Measurements from ENCODE around the gene PTOV1. TPM values are rescaled to one million over a fixed set of nuclear protein-coding genes. Genes with fewer than 3 reads are reported as not detected.
A peak's percentile ranks its signal among the peaks of the same experiment; 100 is the strongest.
"Not testable (repeated sequence)": the region's sequence is repeated elsewhere in the genome, so short reads cannot be mapped to it uniquely, and the experiment has no call there.

PTOV1 gene
- total RNA-seq, 1 donor = 26.1 TPM

DNA sequence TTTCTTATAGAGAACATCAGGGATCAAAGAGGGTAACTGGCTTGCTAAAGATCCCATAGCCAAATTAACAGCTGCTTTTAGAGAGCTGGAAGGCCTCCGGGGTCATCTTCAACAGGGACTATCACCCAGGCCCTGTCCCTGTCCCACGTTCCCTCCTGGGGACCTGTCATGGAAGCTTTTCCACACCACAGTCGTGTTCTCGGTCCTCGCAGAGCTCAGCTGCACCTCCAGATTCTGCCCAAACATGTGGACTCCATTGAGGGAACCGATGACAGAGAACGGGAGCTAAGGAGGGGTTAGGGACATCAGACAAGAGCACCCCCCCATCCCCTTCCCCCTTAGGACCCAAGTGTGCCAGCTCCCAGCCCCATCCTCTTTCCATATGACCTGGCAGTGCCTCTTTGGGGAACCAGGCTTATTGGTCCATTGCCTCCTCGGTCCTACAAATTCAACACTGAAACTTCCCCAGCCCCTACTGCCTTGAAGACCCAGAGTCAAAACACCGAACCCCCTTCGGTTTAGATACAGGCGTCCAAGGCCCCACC is 38.4 kb upstream of the PTOV1 start:
- Histone ChIP-seq H3K9me3 (ENCODE audit: low read depth, low read length) (no peaks in the 10 kb centered on the region), H3K4me3 (ENCODE audit: low read length) (peak overlapping the region; percentile 71), H3K27me3 (ENCODE audit: insufficient read depth, low read length) (no peaks in the 10 kb centered on the region), H3K4me1 (ENCODE audit: insufficient read depth, low read length) (peaks cover 34% of the 10 kb centered on the region)

DNA sequence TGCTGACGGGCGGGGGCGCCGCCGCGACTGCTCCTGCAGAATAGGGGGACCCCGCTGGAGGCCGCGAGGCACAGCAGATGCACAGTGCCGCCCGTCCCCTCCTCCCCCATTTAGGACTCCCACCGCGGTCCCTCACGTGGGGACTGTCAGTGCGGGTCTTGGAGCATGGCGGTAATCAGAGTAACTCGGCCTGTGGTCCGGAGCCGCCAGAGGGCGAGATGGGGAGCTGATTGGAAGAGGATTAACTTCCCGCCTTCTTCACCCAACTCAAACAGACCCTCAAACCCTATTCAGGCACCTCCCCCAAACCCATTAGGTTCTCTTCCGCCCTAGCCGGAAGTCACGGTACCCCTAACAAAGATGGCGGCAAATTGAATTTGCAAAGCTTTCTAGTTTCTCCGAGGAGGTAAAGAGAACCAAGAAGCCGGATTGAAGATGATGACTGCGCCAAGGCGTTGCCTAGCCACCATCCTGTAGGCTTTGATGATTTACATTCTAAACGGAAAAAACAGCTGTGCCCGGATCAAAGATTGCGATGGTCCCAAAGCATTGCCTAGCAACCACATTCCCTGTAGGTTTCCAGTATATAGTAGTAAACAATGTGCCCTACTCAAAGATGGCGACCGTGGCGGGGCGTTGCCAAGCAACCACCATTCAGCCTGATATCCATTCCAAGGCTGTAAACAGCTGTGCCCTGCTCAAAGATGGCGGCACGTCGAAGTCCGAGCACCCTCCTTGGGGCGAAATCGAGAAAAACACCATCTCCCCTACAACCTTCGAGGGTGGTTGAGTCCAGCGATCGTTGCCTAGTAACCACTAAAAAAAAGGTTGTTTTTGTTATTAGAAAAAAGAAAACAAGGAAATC is 37.7 kb upstream of the PTOV1 start, which contains the start of gene FUZ:
Gene FUZ, minus strand, starts transcription at position 296 of the 865 bp plus-strand sequence. Its CDS starts 186 bp downstream, at position 110.
- Histone ChIP-seq H3K4me3 (ENCODE audit: low read length) (peak within 1 kb of the TSS; percentile 71), H3K9me3 (ENCODE audit: low read depth, low read length) (no peaks in the 10 kb centered on the region), H3K27me3 (ENCODE audit: insufficient read depth, low read length) (no peaks in the 10 kb centered on the region), H3K4me1 (ENCODE audit: insufficient read depth, low read length) (peaks cover 32% of the 10 kb centered on the region)

DNA sequence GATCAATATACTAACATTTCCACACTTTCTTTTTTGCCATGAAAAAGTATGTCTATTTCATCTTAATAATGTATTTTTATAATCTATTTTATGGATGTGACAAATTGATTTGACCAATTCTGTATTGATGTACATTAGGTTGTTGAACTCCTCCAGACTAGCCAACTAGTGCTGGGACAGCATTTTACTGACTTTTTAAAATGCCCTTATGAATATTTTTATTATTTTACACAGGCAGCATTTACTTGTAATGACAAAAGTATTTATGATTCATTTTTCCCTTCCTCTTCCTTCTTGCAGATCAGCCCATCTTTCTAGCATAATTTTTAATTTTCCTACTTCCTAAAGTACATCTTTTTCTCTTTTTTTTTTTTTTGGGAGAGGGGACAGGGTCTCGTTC is 36.9 kb upstream of the PTOV1 start:
- Histone ChIP-seq H3K9me3 (ENCODE audit: low read depth, low read length) (no peaks in the 10 kb centered on the region), H3K4me1 (ENCODE audit: insufficient read depth, low read length) (peaks cover 35% of the 10 kb centered on the region), H3K27me3 (ENCODE audit: insufficient read depth, low read length) (no peaks in the 10 kb centered on the region), H3K4me3 (ENCODE audit: low read length) (no peak overlapping the region)

DNA sequence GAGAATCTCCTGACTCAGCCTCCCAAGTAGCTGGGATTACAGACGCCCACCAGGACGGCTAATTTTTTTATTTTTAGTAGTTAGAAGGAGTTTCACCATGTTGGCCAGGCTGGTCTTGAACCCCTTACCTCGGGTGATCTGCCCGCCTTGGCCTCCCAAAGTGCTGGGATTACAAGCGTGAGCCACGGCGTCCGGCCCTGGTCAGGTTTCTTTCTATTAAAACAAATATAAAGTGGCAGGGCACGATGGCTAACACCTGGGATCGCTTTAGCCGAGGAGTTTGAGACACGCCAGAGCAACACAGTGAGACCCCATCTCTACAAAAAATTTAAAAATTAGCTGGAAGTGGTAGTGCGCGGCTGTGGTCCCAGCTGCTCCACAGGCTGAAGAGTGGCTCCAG is 34.4 kb upstream of the PTOV1 start:
- no peak overlapping the region for H3K4me3 ChIP-seq (ENCODE audit: low read length)
- H3K9me3 ChIP-seq (ENCODE audit: low read depth, low read length) = no peaks in the 10 kb centered on the region
- H3K4me1 ChIP-seq (ENCODE audit: insufficient read depth, low read length) = peaks cover 31% of the 10 kb centered on the region
- no peaks in the 10 kb centered on the region for H3K27me3 ChIP-seq (ENCODE audit: insufficient read depth, low read length)

DNA sequence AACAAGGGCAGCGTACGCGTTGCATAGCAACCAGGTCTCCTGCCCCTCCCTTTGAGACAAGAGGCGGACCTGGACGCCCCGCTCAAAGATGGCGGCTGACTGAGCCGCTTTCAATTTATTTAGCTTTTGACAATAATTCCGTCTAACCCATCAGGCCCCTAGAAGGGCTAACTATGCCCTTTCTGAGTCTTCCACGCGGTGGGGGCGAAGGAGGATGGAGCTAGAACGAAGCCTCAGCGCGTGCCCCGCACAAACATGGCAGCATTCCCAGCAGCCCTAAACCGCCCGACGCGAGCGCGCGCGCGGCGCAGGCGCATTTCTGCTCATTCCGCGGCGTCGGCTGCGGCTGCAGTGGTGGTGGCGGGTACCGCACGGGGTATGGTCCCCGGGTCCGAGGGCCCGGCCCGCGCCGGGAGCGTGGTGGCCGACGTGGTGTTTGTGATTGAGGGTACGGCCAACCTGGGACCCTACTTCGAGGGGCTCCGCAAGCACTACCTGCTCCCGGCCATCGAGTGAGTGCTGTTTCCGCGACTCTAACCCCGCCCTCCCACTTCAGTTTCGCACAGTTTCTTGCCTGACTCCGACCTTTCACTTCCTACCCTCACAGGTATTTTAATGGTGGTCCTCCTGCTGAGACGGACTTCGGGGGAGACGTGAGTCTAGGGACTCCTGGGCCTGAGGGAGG is 32.9 kb upstream of the PTOV1 start, which contains the start of gene MED25:
Gene MED25, plus strand, starts transcription at position 326 of the 685 bp plus-strand sequence. Its CDS starts 53 bp downstream, at position 379.
- Histone ChIP-seq H3K4me3 (ENCODE audit: low read length) (peak within 1 kb of the TSS; percentile 75), H3K4me1 (ENCODE audit: insufficient read depth, low read length) (peaks cover 23% of the 10 kb centered on the region), H3K9me3 (ENCODE audit: low read depth, low read length) (no peaks in the 10 kb centered on the region), H3K27me3 (ENCODE audit: insufficient read depth, low read length) (no peaks in the 10 kb centered on the region)

DNA sequence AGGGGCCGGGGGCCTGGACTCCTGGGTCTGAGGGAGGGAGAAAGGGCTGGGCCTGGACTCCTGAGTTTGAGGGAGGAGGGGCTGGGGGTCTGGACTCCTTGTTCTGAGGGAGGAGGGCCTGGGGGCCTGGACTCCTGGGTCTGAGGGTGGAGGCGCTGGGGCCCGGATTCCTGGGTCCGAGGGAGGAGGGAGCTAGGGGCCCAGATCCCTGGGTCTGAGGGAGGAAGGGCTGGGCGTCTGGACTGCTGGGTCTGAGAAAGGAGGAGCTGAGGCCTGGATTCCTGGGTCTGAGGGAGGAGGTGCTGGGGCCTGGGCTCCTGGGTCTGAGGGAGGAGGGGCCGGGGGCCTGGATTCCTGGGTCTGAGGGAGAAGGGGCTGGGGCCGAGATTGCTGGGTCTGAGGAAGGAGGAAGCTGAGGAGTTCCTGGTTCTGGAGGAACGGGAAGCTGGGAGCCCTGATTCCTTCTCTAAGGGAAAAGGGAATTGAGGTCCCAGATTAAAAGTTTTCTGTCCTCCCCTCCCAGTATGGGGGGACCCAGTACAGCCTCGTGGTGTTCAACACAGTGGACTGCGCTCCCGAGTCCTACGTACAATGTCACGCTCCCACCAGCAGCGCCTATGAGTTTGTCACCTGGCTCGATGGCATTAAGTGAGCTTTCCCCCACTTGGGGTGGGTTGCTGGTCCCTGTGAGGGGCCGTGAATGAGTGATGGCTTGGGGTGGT is 32.1 kb upstream of the PTOV1 start:
- H3K4me3 ChIP-seq (ENCODE audit: low read length) = peak overlapping the region; percentile 75
- no peaks in the 10 kb centered on the region for H3K9me3 ChIP-seq (ENCODE audit: low read depth, low read length)
- H3K27me3 ChIP-seq (ENCODE audit: insufficient read depth, low read length) = no peaks in the 10 kb centered on the region
- H3K4me1 ChIP-seq (ENCODE audit: insufficient read depth, low read length) = peaks cover 23% of the 10 kb centered on the region

DNA sequence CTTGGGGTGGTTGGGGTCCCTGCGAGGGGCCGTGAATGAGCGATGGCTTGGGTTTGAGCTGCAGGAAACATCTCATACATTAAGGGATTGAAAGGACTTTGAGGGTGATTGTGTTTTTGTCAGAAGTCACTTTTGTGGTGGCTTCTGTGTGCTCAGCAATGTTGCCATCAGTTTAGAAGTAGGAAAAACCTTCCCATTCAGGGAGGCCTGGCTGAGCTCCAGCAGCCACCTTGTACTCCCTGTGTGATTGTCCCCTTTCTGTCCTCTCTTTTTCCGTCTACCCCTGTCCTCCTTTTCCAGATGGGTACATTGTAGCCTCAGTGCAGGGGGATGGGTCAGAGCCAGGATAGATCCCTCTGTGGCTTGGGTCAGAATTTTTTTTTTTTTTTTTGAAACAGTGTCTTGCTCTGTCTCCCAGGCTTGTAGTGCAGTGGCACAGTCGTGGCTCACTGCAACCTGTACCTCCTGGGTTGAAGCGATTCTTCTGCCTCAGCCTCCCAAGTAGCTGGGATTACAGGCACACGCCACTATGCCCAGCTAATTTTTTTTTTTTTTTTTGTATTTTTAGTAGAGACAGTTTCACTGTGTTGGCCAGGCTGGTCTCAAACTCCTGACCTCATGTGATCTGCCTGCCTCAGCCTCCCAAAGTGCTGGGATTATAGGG is 31.4 kb upstream of the PTOV1 start:
- H3K9me3 ChIP-seq (ENCODE audit: low read depth, low read length); H3K4me3 ChIP-seq (ENCODE audit: low read length); H3K27me3 ChIP-seq (ENCODE audit: insufficient read depth, low read length): not testable (repeated sequence)
- peaks cover 23% of the 10 kb centered on the region for H3K4me1 ChIP-seq (ENCODE audit: insufficient read depth, low read length)

DNA sequence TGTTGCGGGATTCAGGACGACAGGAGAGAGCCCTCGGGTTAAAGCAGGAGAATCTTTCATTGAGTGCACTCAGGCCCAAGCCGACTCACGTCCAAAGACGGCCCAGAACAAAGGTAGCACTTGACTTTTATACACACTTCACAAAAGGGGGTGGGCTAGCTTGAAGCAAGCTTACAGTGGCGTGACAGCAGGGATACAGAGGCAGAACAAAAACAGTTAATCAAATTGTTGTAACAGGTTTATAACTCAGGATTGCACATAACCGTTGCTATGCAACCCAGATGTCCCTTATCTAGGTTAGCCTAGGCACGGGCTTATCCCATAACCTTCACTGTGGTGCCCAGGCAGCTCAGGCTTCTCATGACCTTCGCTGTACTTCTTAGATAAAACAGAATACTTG is 30.8 kb upstream of the PTOV1 start:
- Histone ChIP-seq H3K9me3 (ENCODE audit: low read depth, low read length) (no peaks in the 10 kb centered on the region), H3K27me3 (ENCODE audit: insufficient read depth, low read length) (no peaks in the 10 kb centered on the region), H3K4me1 (ENCODE audit: insufficient read depth, low read length) (peaks cover 23% of the 10 kb centered on the region), H3K4me3 (ENCODE audit: low read length) (no peak overlapping the region)

DNA sequence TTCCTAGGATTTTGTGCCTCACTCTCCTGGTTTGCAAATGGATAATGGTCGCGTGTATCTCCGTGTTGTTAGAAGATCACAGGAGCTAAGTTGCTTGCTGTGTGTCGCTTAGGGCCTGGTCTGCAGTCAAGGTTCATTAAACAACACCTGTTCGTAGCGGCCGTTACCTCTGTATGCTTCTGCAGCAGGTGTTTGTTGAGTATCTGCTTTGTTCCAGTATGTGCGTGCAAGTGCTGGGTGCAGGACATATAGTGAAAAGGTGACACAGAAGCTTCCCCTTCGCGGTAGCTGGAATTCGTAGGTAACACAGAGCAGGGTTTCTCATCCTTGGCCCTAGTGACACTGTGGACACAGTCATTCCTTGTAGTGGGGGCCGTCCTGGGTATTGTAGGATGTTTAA is 27.5 kb upstream of the PTOV1 start:
- Histone ChIP-seq H3K4me1 (ENCODE audit: insufficient read depth, low read length) (peaks cover 13% of the 10 kb centered on the region), H3K27me3 (ENCODE audit: insufficient read depth, low read length) (no peaks in the 10 kb centered on the region), H3K4me3 (ENCODE audit: low read length) (no peak overlapping the region), H3K9me3 (ENCODE audit: low read depth, low read length) (no peaks in the 10 kb centered on the region)

DNA sequence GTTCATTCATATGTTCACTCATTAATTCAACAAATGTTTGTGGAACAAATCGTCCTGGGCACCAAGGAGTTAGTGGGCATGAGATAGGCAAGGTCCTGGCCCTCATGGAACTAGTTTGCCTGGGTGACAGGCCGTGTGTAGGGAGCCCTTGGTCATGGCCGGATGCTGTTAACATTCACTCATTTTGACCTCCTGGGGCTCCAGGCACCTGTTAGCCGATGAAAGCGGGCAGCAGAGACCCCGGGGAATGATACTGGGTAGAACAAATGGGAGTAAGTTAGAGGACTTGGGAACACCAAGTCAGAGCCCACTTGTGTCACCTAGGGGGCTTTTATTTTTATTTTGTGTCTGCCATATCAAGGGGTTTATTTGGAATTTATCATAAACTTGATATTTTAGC is 26.3 kb upstream of the PTOV1 start:
- Histone ChIP-seq H3K4me3 (ENCODE audit: low read length) (no peak overlapping the region), H3K4me1 (ENCODE audit: insufficient read depth, low read length) (peaks cover under 1% of the 10 kb centered on the region), H3K9me3 (ENCODE audit: low read depth, low read length) (no peaks in the 10 kb centered on the region), H3K27me3 (ENCODE audit: insufficient read depth, low read length) (no peaks in the 10 kb centered on the region)

DNA sequence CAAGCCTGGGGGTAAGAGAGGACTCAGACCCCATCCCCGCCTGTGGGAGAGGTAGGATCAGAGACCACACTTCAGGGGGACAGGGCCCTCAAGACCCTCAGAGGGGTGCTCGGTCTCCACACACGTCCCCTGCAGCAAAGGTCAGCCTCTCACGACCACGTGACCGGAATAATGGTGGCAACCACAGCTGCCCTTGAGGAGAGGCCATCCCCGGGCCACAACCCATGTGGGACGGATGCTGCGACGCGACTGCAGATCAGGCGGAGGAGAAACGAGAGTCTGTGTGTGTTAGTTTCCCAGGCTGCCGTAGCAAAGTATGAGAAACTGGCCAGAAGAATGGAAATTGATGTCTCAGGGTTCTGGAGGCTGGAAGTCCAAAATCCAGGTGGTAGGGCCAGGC is 23.9 kb upstream of the PTOV1 start:
- Histone ChIP-seq H3K4me1 (ENCODE audit: insufficient read depth, low read length) (peaks cover 12% of the 10 kb centered on the region), H3K27me3 (ENCODE audit: insufficient read depth, low read length) (no peaks in the 10 kb centered on the region), H3K4me3 (ENCODE audit: low read length) (no peak overlapping the region), H3K9me3 (ENCODE audit: low read depth, low read length) (no peaks in the 10 kb centered on the region)

DNA sequence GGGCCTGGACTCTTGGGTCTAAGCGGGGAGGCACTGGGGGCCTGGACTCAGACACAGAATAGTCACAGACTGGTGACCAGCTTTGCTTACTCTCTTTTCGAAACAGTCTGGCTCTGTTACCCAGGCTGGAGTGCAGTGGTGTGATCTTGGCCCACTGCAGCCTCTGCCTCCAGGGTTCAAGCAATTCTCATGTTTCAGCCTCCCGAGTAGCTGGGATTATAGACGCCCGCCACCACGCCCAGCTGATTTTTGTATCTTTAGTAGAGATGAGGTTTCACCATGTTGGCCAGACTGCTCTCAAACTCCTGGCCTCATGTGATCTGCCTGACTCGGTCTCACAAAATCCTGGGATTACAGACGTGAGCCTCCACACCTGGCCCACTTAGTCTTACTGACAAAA is 21.8 kb upstream of the PTOV1 start:
- no peaks in the 10 kb centered on the region for H3K9me3 ChIP-seq (ENCODE audit: low read depth, low read length)
- H3K4me1 ChIP-seq (ENCODE audit: insufficient read depth, low read length) = peaks cover 23% of the 10 kb centered on the region
- H3K27me3 ChIP-seq (ENCODE audit: insufficient read depth, low read length) = no peaks in the 10 kb centered on the region
- no peak overlapping the region for H3K4me3 ChIP-seq (ENCODE audit: low read length)

DNA sequence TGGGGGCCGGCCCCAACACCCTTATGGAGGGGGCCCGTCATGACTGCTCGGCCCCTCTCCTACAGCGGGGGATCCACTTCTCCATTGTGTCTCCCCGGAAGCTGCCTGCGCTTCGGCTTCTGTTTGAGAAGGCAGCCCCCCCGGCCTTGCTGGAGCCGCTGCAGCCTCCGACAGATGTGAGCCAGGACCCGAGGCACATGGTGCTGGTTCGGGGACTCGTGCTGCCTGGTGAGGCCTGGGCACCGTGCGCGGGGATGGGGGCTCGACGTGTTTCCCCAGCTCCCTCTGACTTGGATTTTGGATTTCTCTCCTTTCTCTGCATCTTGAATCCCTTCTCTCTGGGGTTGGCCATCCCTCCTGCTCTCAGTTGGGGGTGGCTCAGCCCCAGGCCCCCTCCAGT is 21.2 kb upstream of the PTOV1 start:
- no peak overlapping the region for H3K4me3 ChIP-seq (ENCODE audit: low read length)
- H3K4me1 ChIP-seq (ENCODE audit: insufficient read depth, low read length) = peaks cover 23% of the 10 kb centered on the region
- H3K27me3 ChIP-seq (ENCODE audit: insufficient read depth, low read length) = no peaks in the 10 kb centered on the region
- no peaks in the 10 kb centered on the region for H3K9me3 ChIP-seq (ENCODE audit: low read depth, low read length)

DNA sequence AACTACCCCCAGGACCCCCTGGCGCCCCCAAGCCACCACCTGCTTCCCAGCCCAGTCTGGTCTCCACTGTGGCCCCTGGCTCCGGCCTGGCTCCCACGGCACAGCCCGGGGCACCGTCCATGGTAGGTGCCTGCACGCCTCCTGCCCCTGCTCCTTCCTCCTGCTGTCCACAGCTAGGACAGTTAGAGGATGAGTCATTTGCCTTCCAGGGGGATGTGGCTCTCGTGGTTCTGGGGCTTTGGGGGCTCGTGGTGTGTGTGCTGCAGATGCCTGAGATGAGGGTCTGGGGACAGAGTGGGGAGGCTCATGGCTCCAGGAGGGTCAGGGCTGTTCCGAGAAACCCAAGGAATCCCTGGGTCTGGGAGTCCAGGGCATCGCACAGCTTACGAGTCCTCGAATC is 20.2 kb upstream of the PTOV1 start:
- Histone ChIP-seq H3K4me1 (ENCODE audit: insufficient read depth, low read length) (peaks cover 23% of the 10 kb centered on the region), H3K4me3 (ENCODE audit: low read length) (no peak overlapping the region), H3K9me3 (ENCODE audit: low read depth, low read length) (no peaks in the 10 kb centered on the region)

More for the DNA sequence above, 20.2 kb upstream of the PTOV1 start:
- no peaks in the 10 kb centered on the region for H3K27me3 ChIP-seq (ENCODE audit: insufficient read depth, low read length)
